ENCODE measurements around the gene G3BP1.
A peak's percentile ranks its signal among the peaks of the same experiment; 100 is the strongest.

Gene G3BP1

DNA sequence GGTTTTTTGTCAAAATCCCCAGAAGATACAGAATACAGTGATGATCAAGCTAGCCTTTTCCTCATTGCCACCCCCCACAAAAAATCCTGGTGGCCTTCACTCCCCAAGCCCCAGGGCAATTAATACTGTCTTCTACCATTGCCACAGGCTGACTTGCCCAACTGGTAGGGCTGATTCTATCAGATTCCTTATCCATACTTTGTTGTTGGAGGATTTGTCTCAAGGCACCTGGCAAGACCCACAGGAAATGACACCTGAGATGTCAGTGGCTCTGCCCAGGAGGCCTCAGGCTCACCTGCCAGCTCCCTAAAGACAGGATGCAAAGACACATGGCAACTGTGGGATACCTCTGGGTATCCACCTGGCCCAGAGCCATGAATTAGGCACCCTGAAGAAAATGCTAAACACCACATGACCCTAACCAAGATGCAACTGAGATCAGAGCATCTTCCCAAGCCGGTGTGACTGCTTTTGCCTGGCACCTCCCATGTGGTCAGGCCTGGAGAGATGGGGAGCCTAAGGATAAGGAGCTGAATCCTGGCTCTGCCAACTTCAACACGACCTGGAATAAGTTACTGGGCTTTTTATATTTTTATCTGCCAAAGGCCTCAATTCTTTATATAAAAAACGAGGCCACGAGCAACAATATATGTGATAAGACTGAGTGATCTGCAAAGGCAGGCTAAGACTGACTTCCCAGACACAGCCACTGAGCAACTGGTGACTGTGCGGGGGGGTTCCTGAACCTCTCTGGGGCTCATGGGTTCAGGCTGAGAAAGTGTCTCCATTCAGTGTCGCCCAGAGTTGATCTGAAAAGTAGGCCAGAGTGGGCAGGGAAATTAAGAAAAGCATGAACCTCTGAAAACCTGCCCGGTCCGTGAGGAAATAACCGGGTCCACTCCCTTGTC is 14.3 kb upstream of the G3BP1 start:
- no peak overlapping the region for H3K27ac ChIP-seq (ENCODE audit: low read depth, low read length)
- no peaks in the 10 kb centered on the region for H4K20me1 ChIP-seq (ENCODE audit: control insufficient read depth, insufficient read depth, low read depth, low read length)
- TF ChIP-seq, protein P1, sequence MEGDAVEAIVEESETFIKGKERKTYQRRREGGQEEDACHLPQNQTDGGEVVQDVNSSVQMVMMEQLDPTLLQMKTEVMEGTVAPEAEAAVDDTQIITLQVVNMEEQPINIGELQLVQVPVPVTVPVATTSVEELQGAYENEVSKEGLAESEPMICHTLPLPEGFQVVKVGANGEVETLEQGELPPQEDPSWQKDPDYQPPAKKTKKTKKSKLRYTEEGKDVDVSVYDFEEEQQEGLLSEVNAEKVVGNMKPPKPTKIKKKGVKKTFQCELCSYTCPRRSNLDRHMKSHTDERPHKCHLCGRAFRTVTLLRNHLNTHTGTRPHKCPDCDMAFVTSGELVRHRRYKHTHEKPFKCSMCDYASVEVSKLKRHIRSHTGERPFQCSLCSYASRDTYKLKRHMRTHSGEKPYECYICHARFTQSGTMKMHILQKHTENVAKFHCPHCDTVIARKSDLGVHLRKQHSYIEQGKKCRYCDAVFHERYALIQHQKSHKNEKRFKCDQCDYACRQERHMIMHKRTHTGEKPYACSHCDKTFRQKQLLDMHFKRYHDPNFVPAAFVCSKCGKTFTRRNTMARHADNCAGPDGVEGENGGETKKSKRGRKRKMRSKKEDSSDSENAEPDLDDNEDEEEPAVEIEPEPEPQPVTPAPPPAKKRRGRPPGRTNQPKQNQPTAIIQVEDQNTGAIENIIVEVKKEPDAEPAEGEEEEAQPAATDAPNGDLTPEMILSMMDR (IDR thresholded peaks at IDR 0.05; ENCODE audit: low read depth, low read length, poor library complexity, severe bottlenecking), result no peak
- no peak for TF ChIP-seq EZH2phosphoT487 (IDR thresholded peaks at IDR 0.05; ENCODE audit: borderline replicate concordance, low read length)
- H3K4me3 ChIP-seq (ENCODE audit: low read length), result peak overlapping the region; percentile 98
- no peaks in the 10 kb centered on the region for H3K9me3 ChIP-seq (ENCODE audit: control insufficient read depth, insufficient read depth, low read length)
- no peaks in the 10 kb centered on the region for H3K27me3 ChIP-seq (ENCODE audit: control insufficient read depth, low read length)
- H3F3A ChIP-seq (ENCODE audit: control insufficient read depth, insufficient read depth), result no peaks in the 10 kb centered on the region
- H3K4me1 ChIP-seq (ENCODE audit: control insufficient read depth, low read length), result peaks cover 23% of the 10 kb centered on the region
- peaks cover 40% of the 10 kb centered on the region for H3K79me2 ChIP-seq (ENCODE audit: control insufficient read depth, low read length)
- H3K9me2 ChIP-seq (replicated peaks; ENCODE audit: control insufficient read depth, low read length), result no peaks in the 10 kb centered on the region
- peaks cover 15% of the 10 kb centered on the region for H3K36me3 ChIP-seq (ENCODE audit: control insufficient read depth, low read length)
- peak overlapping the region; percentile 92 for H3K4me2 ChIP-seq (ENCODE audit: low read length)

DNA sequence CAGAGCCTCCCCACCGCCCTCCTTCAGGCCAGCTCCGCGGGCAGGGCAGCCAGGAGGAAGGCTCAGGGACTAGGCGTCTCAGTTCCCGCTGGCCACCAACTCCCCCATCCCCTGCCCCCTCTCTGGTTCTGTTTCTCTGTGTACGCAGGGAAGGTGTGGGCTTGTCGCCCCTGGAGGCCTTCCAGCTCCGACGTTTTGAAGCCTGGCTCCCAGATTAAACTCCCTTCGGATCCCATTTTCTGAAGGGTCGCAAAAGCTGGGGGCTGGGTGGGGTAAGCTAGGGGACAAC is 13.7 kb upstream of the G3BP1 start:
- TF ChIP-seq EZH2phosphoT487 (IDR thresholded peaks at IDR 0.05; ENCODE audit: borderline replicate concordance, low read length), result no peak
- TF ChIP-seq, protein P1 (IDR thresholded peaks at IDR 0.05; ENCODE audit: low read depth, low read length, poor library complexity, severe bottlenecking), result no peak
- Histone ChIP-seq H3K9me2 (replicated peaks; ENCODE audit: control insufficient read depth, low read length) (no peaks in the 10 kb centered on the region), H3K4me2 (ENCODE audit: low read length) (peak overlapping the region; percentile 92), H3K27me3 (ENCODE audit: control insufficient read depth, low read length) (no peaks in the 10 kb centered on the region), H3K36me3 (ENCODE audit: control insufficient read depth, low read length) (peaks cover 9% of the 10 kb centered on the region), H4K20me1 (ENCODE audit: control insufficient read depth, insufficient read depth, low read depth, low read length) (no peaks in the 10 kb centered on the region), H3K27ac (ENCODE audit: low read depth, low read length) (no peak overlapping the region), H3F3A (ENCODE audit: control insufficient read depth, insufficient read depth) (no peaks in the 10 kb centered on the region), H3K4me3 (ENCODE audit: low read length) (peak overlapping the region; percentile 98), H3K4me1 (ENCODE audit: control insufficient read depth, low read length) (peaks cover 23% of the 10 kb centered on the region), H3K79me2 (ENCODE audit: control insufficient read depth, low read length) (peaks cover 37% of the 10 kb centered on the region), H3K9me3 (ENCODE audit: control insufficient read depth, insufficient read depth, low read length) (no peaks in the 10 kb centered on the region)

DNA sequence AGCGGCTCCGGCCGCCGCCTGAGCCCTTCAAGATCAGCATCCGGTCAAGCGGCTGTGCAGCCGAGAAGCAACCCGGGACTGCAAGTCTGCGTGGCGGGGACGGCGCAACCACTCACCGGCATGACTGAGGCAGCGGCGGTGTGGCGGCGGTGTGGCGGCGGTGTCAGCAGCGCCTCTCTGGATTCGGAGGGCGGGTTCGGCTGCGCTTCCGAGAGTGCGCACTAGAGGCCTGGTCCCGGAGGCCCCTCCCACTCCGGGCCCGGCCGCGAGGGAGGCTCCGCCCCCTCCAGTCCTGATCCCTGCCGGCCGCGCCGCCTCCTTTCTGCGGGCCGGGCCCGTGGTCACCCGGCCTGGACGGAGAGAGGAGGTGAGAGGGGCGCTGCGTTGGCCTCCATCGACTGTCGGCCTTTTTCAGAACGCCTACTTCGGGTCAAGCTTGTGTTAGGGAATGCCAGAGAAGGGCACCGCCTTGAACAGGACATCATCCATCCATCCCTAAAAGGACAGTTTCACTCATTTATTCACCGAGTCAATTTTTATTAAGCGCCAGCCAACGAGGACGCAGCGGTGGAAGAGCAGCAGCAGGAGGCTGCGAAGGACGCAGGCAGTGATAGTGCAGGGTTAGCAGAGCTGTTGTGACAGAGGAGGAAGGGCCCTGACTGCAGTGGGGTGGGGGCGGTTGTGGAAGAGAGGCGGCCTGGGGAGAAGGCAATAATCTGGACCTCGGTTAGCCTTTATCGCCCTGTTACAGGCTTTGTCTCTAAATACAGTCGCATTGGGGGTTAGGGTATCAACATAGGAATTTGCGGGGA is 13.1 kb upstream of the G3BP1 start, which contains the start of gene ATOX1:
TSS of gene ATOX1 (minus strand) at position 202 of the 812 bp plus-strand sequence. CDS start at position 122, 80 bp downstream.
- no peaks in the 10 kb centered on the region for H3F3A ChIP-seq (ENCODE audit: control insufficient read depth, insufficient read depth)
- H3K4me2 ChIP-seq (ENCODE audit: low read length), result peak within 1 kb of the TSS; percentile 92
- no peaks in the 10 kb centered on the region for H3K27me3 ChIP-seq (ENCODE audit: control insufficient read depth, low read length)
- no peaks in the 10 kb centered on the region for H3K9me3 ChIP-seq (ENCODE audit: control insufficient read depth, insufficient read depth, low read length)
- peak within 1 kb of the TSS; percentile 98 for H3K4me3 ChIP-seq (ENCODE audit: low read length)
- peaks cover 23% of the 10 kb centered on the region for H3K4me1 ChIP-seq (ENCODE audit: control insufficient read depth, low read length)
- H4K20me1 ChIP-seq (ENCODE audit: control insufficient read depth, insufficient read depth, low read depth, low read length), result no peaks in the 10 kb centered on the region
- peaks cover 4% of the 10 kb centered on the region for H3K36me3 ChIP-seq (ENCODE audit: control insufficient read depth, low read length)
- TF ChIP-seq, protein P1 (IDR thresholded peaks at IDR 0.05; ENCODE audit: low read depth, low read length, poor library complexity, severe bottlenecking), result peak; percentile 7
- TF ChIP-seq EZH2phosphoT487 (IDR thresholded peaks at IDR 0.05; ENCODE audit: borderline replicate concordance, low read length), result no peak
- no peaks in the 10 kb centered on the region for H3K9me2 ChIP-seq (replicated peaks; ENCODE audit: control insufficient read depth, low read length)
- H3K79me2 ChIP-seq (ENCODE audit: control insufficient read depth, low read length), result peaks cover 37% of the 10 kb centered on the region
- H3K27ac ChIP-seq (ENCODE audit: low read depth, low read length), result no peak within 1 kb of the TSS

Data from DOHH2 (cell line).